HUES6 (cell line): ENCODE results near the gene SOX9.

Source experiments
- H3K27ac ChIP-seq: 2 replicates; pipeline ENCODE4 v1.7.0; 2013; ENCODE audit warnings: low read depth, mild to moderate bottlenecking, low read length, inconsistent platforms
- H3K27me3 ChIP-seq: 2 replicates; pipeline ENCODE4 v1.6.1; 2013; ENCODE audit warnings: low read length; ENCODE audit not compliant: control insufficient read depth, insufficient read depth
- H3K36me3 ChIP-seq: 2 replicates; pipeline ENCODE4 v1.6.1; 2013; ENCODE audit warnings: low read length; ENCODE audit not compliant: control insufficient read depth, insufficient read depth
- H3K4me1 ChIP-seq: 2 replicates; pipeline ENCODE4 v1.6.1; 2013; ENCODE audit warnings: low read length; ENCODE audit not compliant: control insufficient read depth, insufficient read depth
- H3K4me3 ChIP-seq: 2 replicates; pipeline ENCODE4 v1.5.1; 2013; ENCODE audit warnings: low read depth, low read length
- H3K9ac ChIP-seq: one replicate; pipeline ENCODE4 v1.6.1; 2013; ENCODE audit warnings: mild to moderate bottlenecking, low read length
- H3K9me3 ChIP-seq: 2 replicates; pipeline ENCODE4 v1.6.1; 2013; ENCODE audit warnings: low read depth, low read length; ENCODE audit not compliant: control insufficient read depth, insufficient read depth

SOX9 gene

DNA sequence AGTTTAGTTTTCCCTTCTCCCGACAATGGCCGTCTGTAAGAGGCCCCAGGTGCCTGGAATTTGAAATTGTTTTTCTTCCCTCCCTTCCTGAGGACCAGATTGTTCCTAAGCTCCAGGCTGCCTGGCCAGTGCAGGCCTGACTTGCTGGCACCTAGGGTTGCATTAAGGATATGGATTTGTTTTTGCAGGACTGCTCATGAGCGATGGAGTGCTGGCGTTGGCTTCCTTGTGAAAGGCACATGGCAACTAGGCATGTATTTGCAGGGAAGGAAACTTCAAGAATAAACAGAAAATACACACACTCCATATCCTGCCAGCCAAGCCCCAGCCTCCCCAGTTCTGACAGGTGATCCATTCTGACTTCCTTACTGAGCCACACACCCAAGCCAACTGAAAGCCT is 25.5 kb upstream of the SOX9 start:
- Histone ChIP-seq H3K4me3 (no peak overlapping the region), H3K9ac (no peak overlapping the region), H3K27me3 (no peaks in the 10 kb centered on the region), H3K36me3 (no peaks in the 10 kb centered on the region), H3K27ac (no peak overlapping the region), H3K9me3 (no peaks in the 10 kb centered on the region), H3K4me1 (0 out of 2 replicates have a peak, but pooled peaks cover 5% of the 10 kb centered on the region)

DNA sequence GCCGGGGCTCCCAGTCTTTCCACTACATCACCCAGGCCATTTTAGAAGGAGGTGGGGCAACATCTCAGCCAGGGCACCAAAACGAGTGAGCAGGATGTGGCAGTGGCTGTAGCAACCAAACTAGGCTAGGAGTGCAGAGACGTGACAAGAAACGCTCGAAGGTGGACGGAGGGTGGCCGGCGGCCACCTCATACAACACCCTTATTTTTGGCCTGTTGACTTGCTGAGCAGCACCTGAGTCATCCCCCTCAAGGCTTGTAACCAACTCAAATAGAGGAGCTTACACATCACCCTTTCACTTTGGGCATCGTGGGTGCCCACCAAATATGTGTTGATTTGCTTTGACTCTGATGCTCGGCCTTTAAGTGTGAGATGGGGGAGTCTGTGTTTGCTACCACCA is 23.7 kb upstream of the SOX9 start:
- Histone ChIP-seq H3K4me3 (no peak overlapping the region), H3K9me3 (no peaks in the 10 kb centered on the region), H3K36me3 (no peaks in the 10 kb centered on the region), H3K4me1 (0 out of 2 replicates have a peak, but pooled peaks cover 5% of the 10 kb centered on the region), H3K27me3 (no peaks in the 10 kb centered on the region), H3K27ac (no peak overlapping the region), H3K9ac (no peak overlapping the region)

GRCh38 chr17:72099919-72100318 is 20.9 kb upstream of the SOX9 start:
- Histone ChIP-seq H3K9ac (no peak overlapping the region), H3K4me1 (peaks cover 5% of the 10 kb centered on the region), H3K36me3 (no peaks in the 10 kb centered on the region), H3K9me3 (no peaks in the 10 kb centered on the region), H3K27ac (no peak overlapping the region), H3K4me3 (no peak overlapping the region), H3K27me3 (0 out of 2 replicates have a peak, but pooled peaks cover 4% of the 10 kb centered on the region)

GRCh38 chr17:72100470-72100869 is 20.4 kb upstream of the SOX9 start:
- Histone ChIP-seq H3K9ac (no peak overlapping the region), H3K4me1 (peaks cover 8% of the 10 kb centered on the region), H3K27me3 (0 out of 2 replicates have a peak, but pooled peaks cover 4% of the 10 kb centered on the region), H3K4me3 (no peak overlapping the region), H3K36me3 (no peaks in the 10 kb centered on the region), H3K27ac (no peak overlapping the region), H3K9me3 (no peaks in the 10 kb centered on the region)

GRCh38 chr17:72101526-72101925 is 19.3 kb upstream of the SOX9 start:
- H3K36me3 ChIP-seq, result no peaks in the 10 kb centered on the region
- no peak overlapping the region for H3K27ac ChIP-seq
- 0 out of 2 replicates have a peak, but pooled peaks cover 4% of the 10 kb centered on the region for H3K27me3 ChIP-seq
- H3K4me3 ChIP-seq, result no peak overlapping the region
- no peaks in the 10 kb centered on the region for H3K9me3 ChIP-seq
- H3K4me1 ChIP-seq, result peaks cover 15% of the 10 kb centered on the region
- no peak overlapping the region for H3K9ac ChIP-seq

GRCh38 chr17:72102366-72102765 is 18.5 kb upstream of the SOX9 start:
- Histone ChIP-seq H3K4me3 (no peak overlapping the region), H3K9me3 (no peaks in the 10 kb centered on the region), H3K4me1 (peaks cover 22% of the 10 kb centered on the region), H3K27me3 (0 out of 2 replicates have a peak, but pooled peaks cover 4% of the 10 kb centered on the region), H3K36me3 (no peaks in the 10 kb centered on the region), H3K9ac (no peak overlapping the region), H3K27ac (no peak overlapping the region)

GRCh38 chr17:72104164-72104862 is 16.5 kb upstream of the SOX9 start:
- Histone ChIP-seq H3K4me3 (no peak overlapping the region), H3K9me3 (no peaks in the 10 kb centered on the region), H3K27ac (no peak overlapping the region), H3K27me3 (0 out of 2 replicates have a peak, but pooled peaks cover 4% of the 10 kb centered on the region), H3K9ac (no peak overlapping the region), H3K36me3 (no peaks in the 10 kb centered on the region), H3K4me1 (peaks cover 32% of the 10 kb centered on the region)

GRCh38 chr17:72104863-72105234 is 16.0 kb upstream of the SOX9 start:
- H3K9me3 ChIP-seq, result no peaks in the 10 kb centered on the region
- 0 out of 2 replicates have a peak, but pooled peaks cover 4% of the 10 kb centered on the region for H3K27me3 ChIP-seq
- H3K36me3 ChIP-seq, result no peaks in the 10 kb centered on the region
- H3K4me3 ChIP-seq, result no peak overlapping the region
- H3K27ac ChIP-seq, result no peak overlapping the region
- H3K9ac ChIP-seq, result no peak overlapping the region
- H3K4me1 ChIP-seq, result peaks cover 32% of the 10 kb centered on the region

DNA sequence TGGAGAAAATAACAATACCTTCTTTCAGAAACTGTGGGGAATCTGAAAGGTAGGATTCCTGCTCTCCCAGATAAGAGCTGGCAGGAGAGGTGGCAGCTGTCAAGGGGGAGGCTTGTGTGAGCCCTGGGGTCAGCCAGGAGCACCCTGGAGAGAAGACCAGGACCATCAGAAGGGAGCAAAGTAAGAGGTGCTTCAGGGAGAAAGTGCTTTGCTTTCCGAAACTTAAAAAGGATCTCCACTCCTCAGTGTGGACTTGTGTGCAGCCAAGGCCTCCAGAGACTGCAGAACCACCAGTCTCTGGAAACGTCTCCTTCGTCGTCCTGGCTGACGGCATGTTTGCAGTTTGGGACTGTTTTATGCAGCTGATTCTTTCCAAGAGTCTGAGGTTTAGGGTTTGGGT is 13.7 kb upstream of the SOX9 start:
- Histone ChIP-seq H3K9ac (no peak overlapping the region), H3K9me3 (no peaks in the 10 kb centered on the region), H3K4me3 (no peak overlapping the region), H3K36me3 (no peaks in the 10 kb centered on the region), H3K27me3 (peaks cover 12% of the 10 kb centered on the region; the same call in 1 of the 2 replicates), H3K27ac (no peak overlapping the region), H3K4me1 (peaks cover 51% of the 10 kb centered on the region)

DNA sequence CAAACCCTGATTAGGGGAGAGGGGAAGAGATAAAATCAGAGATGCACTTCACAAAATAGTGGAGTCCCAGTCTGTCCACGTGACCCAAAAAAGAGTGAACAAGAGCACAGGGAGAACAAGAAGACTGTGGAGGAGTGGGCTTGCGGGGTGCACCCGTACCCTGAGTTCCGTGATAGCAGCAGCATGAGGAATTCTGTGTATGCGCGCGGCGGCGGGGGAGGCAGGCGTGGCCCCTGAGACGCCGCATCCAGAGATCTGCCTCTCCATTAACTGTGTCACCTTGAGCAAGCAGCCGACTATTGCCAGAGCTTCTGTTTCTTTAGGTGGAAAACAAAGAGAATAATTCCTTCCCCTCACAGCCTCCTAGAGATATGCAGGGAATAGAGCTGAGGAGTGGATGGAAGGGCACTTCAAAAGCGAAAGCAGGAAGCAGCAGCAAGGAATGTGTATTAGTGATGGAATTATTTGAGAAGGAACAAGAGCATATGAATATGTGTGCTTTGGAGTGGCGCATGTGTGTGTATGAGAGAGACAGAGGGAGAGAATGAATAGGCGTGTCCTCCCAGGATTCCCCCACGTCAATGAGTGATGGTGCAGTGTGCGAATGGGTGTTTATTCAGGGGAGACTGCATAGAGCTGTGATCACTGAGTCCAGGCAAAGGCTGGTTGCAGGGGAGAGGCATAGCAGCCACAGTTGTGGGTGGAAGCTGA is 10.4 kb upstream of the SOX9 start:
- Histone ChIP-seq H3K36me3 (no peaks in the 10 kb centered on the region), H3K9ac (no peak overlapping the region), H3K4me1 (peaks cover 44% of the 10 kb centered on the region), H3K4me3 (no peak overlapping the region), H3K27ac (no peak overlapping the region), H3K27me3 (peaks cover 38% of the 10 kb centered on the region), H3K9me3 (no peaks in the 10 kb centered on the region)

DNA sequence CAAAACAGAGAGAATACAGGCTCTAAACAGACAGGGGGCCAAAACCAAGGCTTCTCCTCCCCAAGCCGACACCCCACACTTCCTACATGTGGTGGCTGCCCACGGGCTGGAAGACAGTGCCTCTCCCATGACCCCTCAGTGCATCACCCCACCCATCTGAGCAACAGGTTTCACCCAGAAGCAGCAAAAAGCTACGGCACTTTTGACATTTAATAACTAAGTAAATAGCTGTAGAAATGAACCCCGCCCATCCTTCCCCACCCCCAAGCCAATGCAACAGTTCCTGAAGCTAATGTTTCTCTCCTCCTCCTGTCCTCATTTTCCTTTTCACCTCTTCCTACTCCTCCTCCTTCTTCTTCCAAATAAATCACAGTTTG is 9.9 kb upstream of the SOX9 start:
- peaks cover 44% of the 10 kb centered on the region for H3K27me3 ChIP-seq
- no peak overlapping the region for H3K27ac ChIP-seq
- no peak overlapping the region for H3K4me3 ChIP-seq
- H3K4me1 ChIP-seq, result peaks cover 42% of the 10 kb centered on the region
- no peaks in the 10 kb centered on the region for H3K36me3 ChIP-seq
- no peaks in the 10 kb centered on the region for H3K9me3 ChIP-seq
- no peak overlapping the region for H3K9ac ChIP-seq
